Hepatic stellate cell (primary cell): ENCODE measurements around the gene GIMAP4.
"Not testable (repeated sequence)": the region's sequence is repeated elsewhere in the genome, so short reads cannot be mapped to it uniquely, and the experiment has no call there.

Experiments
- DNase-seq: peaks from one replicate; pipeline ENCODE4 v3.0.0; 2011; ENCODE audit warnings: low spot score

Gene GIMAP4

DNA sequence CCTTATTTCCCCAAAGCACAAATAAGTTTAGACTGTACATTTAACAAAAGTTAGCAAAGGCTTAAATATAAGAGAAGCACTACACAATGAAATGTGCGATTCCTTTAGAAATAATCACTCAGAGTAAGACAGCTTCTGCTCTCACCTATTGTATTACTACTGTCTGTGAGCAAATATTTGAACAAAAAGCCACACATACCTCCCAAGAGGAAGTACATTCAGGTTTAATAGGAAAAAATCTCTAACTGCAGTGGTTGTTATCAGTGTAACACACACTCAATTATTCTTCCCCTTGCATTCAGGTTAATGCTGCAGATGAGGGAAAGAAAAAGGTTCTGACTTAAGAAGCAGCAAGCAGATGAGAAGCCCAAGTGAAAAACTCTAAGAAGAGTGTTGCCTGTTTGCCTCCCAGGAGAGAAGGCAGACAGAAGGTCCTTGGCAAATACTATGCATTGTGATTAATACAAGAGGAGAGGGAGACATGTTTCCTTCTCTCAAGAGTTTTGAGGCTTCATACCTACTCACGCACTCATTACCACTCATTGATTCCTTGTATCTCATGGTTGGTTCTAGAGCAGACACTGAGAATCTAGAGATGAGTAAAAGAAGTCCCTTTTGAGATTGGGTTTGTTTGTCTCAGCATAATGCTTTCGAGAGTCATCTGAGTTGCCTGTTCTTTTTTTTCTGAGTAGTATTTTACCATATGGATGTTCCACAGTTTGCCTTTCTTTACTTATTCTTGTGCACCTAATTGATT, 13.6 kb downstream of the GIMAP4 start:
- DNase-seq: no peak

DNA sequence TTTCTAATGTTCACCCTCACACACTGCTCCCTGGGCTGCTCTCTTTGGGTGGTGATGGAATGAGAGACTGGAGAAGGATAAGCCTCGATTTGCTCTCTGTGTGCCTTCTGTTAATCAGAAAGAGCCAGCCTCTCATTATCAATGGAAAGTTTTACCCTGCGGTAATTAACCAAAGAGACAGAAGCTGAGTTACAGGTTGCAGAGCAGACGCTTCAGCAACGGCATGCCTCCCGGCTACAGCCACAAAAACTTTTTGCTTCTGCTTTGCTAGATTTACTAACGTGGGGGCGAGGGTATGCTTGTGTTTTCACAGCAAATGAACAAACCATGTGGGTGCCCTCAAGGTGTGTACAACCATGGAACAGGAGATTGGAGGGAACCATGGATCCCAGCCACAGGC, 18.0 kb downstream of the GIMAP4 start:
- DNase-seq: no peak

DNA sequence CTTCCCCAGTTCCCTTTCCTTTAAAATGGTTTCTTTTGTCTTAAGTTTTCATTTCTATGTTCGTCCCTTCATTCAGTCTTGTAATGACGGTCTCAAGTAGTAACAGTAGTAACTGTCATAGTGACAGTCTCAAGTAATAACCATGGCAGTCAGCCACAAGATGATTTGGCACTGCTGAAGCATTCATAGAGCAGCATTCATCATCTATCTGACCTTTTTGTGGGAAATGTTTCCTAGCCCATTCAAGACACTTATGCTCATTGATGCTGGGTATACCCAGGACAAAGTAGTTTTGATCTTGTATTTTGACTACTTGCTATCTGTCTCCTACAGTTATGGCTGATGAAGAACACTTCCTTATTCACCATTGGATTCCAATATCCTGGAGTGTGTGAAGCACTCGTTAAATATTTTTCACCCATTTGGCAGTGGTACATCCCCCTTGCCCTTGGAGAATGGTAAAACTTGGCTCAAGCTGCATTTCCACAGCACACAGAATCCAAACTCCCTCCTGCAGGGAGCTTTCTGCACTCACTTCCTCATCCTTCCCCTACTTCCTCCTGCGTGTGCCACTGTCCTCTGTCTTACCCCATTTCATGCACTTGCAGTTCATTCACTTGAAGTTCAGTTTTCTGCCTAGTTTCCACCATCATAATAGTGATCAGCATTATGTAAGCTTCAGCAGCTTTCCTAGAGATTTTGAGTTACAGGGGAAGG, 19.0 kb downstream of the GIMAP4 start:
- DNase-seq: no peak

DNA sequence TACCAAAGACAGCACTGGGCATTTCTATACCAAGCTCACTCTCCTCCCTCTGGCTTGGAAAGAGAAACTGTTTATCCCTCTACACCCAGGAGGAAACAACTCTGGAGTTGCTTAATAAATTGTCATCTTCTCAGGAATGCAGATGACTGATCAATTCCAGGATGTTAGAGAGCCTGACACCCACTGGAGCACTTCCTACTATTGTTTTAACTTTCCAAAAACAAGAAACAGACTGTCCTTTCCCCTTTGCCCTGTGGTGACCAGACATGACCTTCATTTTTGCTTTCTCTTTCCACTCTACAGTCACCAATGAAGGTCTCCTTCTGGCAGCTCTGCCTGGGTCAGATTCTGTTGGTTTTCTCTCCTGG, 19.6 kb downstream of the GIMAP4 start:
- DNase-seq: no peak

DNA sequence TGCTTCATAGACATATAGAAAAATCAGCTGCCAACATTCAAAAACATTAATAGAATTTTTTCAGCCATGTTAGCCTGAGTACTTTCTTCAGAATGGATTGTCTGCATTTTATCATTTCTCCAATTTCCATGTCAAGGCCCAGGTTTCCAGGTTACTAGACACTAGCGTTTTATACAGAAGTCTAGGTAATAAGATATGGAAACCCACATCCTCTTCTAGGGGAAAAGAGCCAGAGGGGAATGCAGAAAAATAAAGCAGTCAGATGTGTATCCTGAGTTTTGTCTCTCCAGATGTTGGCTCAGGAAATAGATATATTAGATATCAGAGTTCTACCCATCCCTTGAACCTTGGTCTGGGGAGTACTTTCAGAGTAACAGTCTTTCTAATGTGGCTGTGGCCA, 20.4 kb downstream of the GIMAP4 start:
- DNase-seq: no peak

DNA sequence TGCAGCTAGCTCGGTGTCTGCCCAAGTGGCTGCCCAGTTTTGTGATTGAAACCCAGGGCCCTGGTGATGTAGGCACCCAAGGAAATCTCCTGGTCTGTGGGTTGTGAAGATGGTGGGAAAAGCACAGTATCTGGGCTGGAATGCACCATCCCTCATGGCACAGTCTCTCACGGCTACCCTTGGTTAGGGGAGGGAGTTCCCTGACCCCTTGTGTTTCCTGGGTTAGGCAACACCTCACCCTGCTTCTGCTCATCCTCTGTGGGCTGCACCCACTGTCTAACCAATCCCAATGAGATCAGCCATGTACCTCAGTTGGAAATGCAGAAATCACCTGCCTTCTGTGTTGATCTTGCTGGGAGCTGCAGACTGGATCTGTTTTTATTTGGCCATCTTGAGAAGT, 27.6 kb downstream of the GIMAP4 start:
- no peak for DNase-seq

DNA sequence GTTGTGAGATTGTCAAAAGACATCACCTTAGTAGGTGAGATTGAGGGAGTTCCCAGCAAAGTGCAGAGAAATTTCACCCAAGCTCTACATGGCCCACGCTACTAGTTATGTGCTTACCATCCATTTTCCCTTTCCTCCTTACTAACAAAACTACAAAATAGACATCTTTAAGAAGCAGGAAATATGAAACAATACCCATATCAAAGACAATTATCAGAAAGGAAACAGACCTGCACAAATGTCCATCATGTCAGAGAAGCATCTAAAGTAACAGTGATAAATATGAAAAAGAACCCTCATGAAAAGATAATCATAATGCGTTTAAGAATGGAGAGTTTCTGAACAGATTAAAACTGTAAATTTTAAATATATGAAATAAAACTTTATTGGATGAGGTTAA, 28.2 kb downstream of the GIMAP4 start:
- DNase-seq: no peak

DNA sequence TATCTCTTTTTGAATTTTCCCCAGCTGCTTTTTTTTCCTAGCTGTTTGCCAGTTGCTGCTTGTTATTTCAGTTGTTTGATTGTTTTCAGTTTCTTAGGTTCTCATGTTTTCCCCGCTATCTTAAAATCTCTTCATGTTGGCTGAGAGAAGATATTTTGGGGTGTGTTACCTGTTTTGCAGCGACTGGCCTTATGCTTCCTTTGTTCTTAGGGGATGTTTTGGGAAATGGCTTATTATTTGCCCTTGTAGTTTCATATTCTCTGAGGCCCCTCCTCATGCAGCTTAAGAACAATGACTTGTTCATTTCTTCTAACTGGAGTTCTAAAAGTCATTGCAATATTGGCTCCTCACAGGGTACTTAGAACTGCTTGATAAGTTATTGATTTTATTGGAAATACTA, 36.4 kb downstream of the GIMAP4 start:
- DNase-seq: not testable (repeated sequence)

DNA sequence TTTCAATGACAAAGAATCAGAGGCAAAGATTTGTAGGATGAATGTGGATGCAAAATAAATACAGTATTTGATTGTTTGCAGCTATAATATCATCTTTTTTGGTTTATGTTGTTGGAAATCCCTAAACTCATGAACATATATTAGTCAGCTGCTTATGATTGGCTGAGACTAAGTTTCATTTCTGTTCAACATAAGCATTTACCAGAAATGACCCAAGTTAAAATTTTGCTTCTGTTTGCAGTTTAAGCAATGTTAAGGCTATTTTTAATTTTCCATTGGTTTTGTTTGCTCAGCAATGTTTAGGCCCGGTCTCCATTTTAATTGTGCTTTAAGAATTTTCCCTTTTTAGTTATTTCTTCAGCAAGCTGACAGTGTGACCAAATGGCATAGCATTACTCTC, 43.0 kb downstream of the GIMAP4 start:
- DNase-seq: no peak

DNA sequence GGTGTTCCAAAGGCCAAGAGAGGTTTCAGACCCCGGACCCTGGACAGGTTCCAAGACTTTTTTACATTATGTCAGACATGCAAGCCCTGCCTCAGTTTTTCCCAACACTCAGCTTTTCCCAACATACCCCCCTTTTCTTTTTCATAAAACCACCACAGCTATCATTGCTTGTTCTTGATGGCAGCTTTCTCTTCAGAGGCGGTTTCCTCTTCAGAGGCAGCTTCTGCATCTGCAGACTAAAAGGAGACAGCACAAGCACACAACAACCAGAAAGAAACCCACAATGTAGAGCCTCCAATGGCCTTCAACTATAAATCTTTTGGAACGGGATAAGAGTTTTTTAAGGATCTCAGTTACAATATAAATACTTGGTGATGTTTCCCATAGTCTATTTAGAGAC, 45.7 kb downstream of the GIMAP4 start:
- DNase-seq: no peak

DNA sequence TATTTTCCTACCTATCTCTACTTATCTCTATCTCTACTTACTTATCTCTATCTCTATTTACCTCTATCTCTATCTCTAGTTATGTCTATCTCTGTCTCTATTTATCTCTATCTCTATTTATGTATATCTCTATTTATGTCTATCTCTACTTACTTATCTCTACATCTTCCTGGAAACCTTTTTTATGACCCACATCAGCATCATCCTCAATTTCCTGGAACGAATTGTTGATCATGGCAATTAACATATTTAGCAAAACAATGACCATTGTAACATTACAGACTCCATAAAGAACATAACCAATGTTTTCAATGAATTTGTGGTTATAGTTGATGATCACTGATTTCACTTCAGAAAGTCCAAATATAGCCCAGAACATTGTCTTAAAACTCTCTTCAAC, 46.7 kb downstream of the GIMAP4 start:
- no peak for DNase-seq

DNA sequence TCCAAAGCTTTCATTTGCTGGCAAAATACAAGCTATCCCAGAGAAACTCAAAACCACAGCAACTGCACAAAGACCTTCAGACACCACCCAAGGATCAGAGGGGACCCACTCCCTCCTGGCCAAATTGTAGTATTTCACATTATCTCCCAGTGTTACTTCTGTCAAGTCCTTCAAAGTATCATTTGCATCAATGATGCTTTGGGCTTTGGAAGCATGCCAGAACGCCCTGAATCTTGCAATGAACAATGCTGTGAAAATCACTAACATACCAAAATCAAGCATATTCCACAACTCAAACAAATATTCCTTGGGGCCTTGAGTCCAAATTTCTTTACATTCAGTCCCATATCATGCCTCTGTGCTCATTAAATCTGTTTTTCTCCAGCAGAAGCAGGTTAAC, 47.2 kb downstream of the GIMAP4 start:
- DNase-seq: not testable (repeated sequence)

DNA sequence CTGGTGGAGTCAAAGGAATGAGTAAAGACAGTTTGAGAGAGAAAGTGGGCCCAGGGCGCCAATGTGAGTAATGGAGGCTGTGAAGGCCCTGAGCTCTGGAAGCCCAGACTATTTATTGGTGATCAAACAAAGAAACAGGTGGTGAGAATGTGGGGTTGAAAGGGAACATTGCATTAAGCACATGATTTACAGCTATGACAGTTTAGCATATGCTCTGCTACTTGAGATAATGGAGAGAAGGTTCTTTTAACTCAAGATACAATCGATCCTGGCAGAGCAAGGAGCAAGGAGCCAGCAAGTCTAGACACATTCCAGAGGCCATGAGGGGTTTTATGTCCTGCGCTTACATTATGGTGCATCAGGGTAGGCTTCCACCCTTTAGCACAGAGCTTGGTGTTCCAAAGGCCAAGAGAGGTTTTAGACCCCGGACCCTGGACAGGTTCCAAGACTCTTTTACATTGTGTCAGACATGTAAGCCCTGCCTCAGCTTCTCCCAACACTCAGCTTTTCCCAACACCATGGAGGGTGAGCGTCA, 48.1 kb downstream of the GIMAP4 start:
- DNase-seq: not testable (repeated sequence)

DNA sequence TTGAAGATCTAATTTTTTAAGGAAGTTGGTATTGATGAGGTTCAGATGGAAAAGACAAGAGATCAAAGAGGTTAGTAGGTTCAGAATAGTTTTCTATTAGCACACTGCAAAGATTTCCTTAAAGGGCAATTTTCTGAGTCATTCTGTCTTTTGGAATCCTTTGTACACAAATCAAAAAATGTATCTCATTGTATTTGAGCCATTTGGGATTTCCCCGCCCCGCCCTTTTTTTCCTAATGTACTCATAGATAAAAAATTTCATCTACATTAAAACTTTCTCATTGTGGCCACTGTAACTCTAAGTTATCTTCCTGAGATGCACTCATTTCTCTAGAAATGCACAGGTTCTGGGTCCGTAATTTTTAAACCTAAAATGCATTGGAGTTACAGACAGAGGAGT, 52.9 kb downstream of the GIMAP4 start:
- no peak for DNase-seq

DNA sequence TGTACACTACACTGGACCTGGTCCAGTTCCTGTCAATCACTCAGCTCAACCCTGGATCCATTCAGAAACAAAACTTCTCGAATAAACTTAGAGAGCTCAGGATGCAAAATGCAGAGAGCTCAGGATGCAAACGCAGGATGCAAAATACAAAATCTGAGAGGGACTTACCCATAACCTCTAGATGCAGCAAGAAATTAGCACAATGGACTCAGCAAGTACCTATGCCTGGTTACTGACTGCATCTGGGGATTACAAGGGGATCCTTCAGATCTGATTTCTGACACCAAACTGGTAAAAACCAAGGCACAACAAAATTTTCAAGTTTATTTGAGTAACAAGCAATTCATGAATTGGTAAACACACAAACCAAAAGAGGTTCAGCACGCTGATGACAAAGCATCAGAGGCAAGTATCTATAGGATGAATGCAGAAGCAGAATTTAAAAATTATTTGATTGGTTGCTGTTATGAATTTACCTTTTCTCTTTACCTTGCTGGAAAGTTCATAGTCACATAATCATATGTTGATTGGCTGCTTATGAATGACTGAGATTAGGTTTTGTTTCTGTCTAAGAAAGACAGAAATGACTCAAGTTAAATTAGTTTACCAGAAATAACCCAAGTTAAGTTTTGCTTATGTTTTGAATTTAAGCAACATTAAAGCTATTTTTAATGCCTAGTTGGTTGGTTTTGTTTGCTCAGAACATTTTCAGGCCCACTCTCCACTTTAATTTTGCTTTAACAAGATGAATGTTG, 53.6 kb downstream of the GIMAP4 start:
- DNase-seq: no peak

DNA sequence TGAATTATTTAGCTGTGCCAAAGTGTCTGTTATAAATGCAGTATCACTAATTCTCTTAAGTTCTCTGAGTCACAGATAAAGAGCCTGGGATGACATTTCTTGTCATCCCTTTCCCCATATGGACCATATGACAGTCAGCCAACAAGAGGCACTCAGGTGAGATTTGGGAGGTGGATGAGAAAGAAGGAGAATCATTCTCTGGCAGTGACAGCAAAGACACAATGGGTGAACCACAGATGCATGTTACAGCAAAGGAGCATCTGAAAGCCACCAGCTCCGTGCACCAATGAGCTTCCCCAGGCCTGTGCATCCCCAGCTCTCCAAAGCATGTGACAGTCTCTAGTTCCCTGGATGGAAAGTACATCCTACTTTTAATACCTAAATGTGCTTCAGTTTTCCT, 54.2 kb downstream of the GIMAP4 start:
- DNase-seq: no peak
